ENCODE data around the gene CDC25A.

DNA sequence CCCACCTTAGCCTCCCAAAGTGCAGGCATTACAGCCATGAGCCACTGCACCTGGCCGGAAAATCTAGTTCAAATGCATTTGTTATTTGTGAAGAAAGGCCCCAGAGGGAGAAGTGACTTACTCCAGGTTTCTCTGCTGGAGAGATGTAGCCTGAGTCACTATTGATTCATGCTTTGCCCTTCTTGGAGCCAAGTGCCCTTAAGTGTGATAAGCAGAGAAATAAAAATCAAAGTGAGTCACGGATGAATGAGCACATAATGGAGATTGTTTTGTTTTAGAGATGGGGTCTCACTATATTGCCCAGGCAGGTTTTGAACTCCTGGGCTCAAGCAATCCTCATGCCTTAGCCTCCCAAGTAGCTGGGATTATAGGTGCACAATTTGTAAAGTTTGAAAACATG lies 33.1 kb downstream of the CDC25A start:
- TF ChIP-seq CTCF (IDR thresholded peaks at IDR 0.05; ENCODE audit: poor library complexity) (no peak), EZH2 (IDR thresholded peaks at IDR 0.05; ENCODE audit: borderline replicate concordance) (no peak)

Measured in hepatocyte (in vitro differentiated cells).